ENCODE measurements around the gene FOSB.

DNA sequence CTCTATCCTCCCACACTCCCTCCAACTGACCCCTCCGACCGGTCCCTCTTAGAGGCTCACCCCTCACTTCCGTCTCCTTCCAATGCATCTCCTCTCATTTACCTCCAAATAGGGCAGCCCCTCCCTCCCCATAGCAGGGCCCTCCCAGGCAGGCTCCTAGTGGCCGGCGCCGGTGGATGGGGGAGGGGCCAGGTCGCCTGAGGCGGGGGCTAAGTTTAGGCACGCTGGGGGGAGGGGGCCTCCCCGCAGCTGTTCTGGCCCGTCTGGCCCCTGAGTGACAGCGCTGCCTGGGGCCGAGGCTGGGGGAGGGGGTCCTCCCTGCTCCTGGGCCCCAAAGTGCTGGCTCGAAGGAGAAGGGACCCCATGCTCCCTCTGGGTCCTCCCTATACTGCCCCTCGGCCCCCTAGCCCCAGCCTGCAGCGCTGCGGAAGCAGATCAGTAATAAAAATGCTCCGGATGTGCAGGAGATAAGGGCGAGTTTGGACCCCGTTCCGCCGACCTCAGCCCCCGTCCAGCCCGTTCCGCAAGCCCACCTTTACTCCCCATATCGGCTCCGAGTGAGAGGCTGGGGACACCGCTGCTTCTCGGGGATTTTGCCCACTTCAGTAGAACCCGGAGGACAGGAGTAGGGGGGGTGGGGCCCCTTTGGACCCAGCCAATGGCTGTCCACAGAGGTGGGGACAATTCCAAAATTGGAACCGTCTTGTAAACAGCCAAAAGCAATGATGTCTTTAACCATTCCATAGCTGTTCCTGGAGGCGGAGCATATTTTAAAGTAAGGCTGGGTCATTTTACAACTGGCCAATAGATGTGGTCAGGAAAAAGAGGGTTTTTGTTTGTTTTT is 25.1 kb downstream of the FOSB start:
- TF ChIP-seq NR3C1 (IDR thresholded peaks at IDR 0.05) (no peak), POLR2A (IDR thresholded peaks at IDR 0.05; ENCODE audit: low read length) (no peak), CEBPB (IDR thresholded peaks at IDR 0.05) (no peak)
- TF ChIP-seq, protein P1, sequence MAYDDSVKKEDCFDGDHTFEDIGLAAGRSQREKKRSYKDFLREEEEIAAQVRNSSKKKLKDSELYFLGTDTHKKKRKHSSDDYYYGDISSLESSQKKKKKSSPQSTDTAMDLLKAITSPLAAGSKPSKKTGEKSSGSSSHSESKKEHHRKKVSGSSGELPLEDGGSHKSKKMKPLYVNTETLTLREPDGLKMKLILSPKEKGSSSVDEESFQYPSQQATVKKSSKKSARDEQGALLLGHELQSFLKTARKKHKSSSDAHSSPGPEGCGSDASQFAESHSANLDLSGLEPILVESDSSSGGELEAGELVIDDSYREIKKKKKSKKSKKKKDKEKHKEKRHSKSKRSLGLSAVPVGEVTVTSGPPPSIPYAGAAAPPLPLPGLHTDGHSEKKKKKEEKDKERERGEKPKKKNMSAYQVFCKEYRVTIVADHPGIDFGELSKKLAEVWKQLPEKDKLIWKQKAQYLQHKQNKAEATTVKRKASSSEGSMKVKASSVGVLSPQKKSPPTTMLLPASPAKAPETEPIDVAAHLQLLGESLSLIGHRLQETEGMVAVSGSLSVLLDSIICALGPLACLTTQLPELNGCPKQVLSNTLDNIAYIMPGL (CRISPR knock-in tag; IDR thresholded peaks at IDR 0.05; ENCODE audit: borderline replicate concordance): no peak
